Measurements from ENCODE around the gene TEX19. TPM values are rescaled to one million over a fixed set of nuclear protein-coding genes. Genes with fewer than 3 reads are reported as not detected.

Gene TEX19
- total and polyA plus RNA-seq, 9 of the 15 experiments (the other 6 are each of a cell fraction or from before 2014, with no cell fraction given), result 0.10 to 4.9 (median 1.9) TPM

- no peak for TF ChIP-seq HINFP (tag; conservative IDR thresholded peaks at IDR 0.05; ENCODE audit: low read depth)
- TF ChIP-seq ZNF586 (CRISPR knock-in tag; conservative IDR thresholded peaks at IDR 0.05), result no peak
- TF ChIP-seq FOXP1 (CRISPR knock-in tag; IDR thresholded peaks at IDR 0.05), result peak; percentile 81
- peak; percentile 91 for TF ChIP-seq MAFF (IDR thresholded peaks at IDR 0.05; ENCODE audit: low read length)
- TF ChIP-seq ATF1 (CRISPR knock-in tag; IDR thresholded peaks at IDR 0.05), result no peak
- no peak for TF ChIP-seq ATF1 (tag; IDR thresholded peaks at IDR 0.05)
- no peak for TF ChIP-seq SIN3A (IDR thresholded peaks at IDR 0.05; ENCODE audit: borderline replicate concordance in 2 of 2, control insufficient read depth in 1 of 2, low read depth in 2 of 2, low read length in 2 of 2)
- no peak for TF ChIP-seq RHOXF2B (CRISPR knock-in tag; conservative IDR thresholded peaks at IDR 0.05)
- no peak for TF ChIP-seq PATZ1 (CRISPR knock-in tag; IDR thresholded peaks at IDR 0.05; ENCODE audit: borderline replicate concordance)
- no peak for TF ChIP-seq HOXB6 (CRISPR knock-in tag; IDR thresholded peaks at IDR 0.05; ENCODE audit: borderline replicate concordance)
- TF ChIP-seq CREBBP (IDR thresholded peaks at IDR 0.05; ENCODE audit: low read depth, low read length), result no peak
- no peak for TF ChIP-seq ZBED1 (IDR thresholded peaks at IDR 0.05)
- TF ChIP-seq TBP (optimal IDR thresholded peaks at IDR 0.05; ENCODE audit: low read depth, low read length), result peak; percentile 26
- TF ChIP-seq DDX20 (tag; IDR thresholded peaks at IDR 0.05; ENCODE audit: low read depth), result no peak
- peak; percentile 73; the same call in 1 of the 2 replicates for TF ChIP-seq RNF2 (IDR thresholded peaks at IDR 0.05)
- TF ChIP-seq DLX4 (CRISPR knock-in tag; IDR thresholded peaks at IDR 0.05), result no peak
- no peak for TF ChIP-seq ZBTB8A (IDR thresholded peaks at IDR 0.05; ENCODE audit: partially characterized antibody)
- TF ChIP-seq NR2C2 (CRISPR knock-in tag; IDR thresholded peaks at IDR 0.05), result peak; percentile 47; the same call in 1 of the 2 replicates
- no peak for TF ChIP-seq NR2C2 (tag; IDR thresholded peaks at IDR 0.05)
- no peak for TF ChIP-seq ZFPM2 (CRISPR knock-in tag; IDR thresholded peaks at IDR 0.05)
- TF ChIP-seq TCF7 (IDR thresholded peaks at IDR 0.05; ENCODE audit: borderline replicate concordance), result no peak
- no peak for TF ChIP-seq CC2D1A (IDR thresholded peaks at IDR 0.05)
- no peak for TF ChIP-seq MEIS2 (IDR thresholded peaks at IDR 0.05; ENCODE audit: partially characterized antibody)
- no peak for TF ChIP-seq ZNF121 (CRISPR knock-in tag; conservative IDR thresholded peaks at IDR 0.05)
Measured at GRCh38 chr17:82358465-82359350, at the start of gene TEX19 (continued).
